ENCODE measurements around the gene DTNB. TPM values are rescaled to one million over a fixed set of nuclear protein-coding genes. Genes with fewer than 3 reads are reported as not detected.
"Not testable (repeated sequence)": the region's sequence is repeated elsewhere in the genome, so short reads cannot be mapped to it uniquely, and the experiment has no call there.

The DTNB gene
- total RNA-seq, 2 donors from 2014 or later, result 4.3 to 4.4 TPM

DNA sequence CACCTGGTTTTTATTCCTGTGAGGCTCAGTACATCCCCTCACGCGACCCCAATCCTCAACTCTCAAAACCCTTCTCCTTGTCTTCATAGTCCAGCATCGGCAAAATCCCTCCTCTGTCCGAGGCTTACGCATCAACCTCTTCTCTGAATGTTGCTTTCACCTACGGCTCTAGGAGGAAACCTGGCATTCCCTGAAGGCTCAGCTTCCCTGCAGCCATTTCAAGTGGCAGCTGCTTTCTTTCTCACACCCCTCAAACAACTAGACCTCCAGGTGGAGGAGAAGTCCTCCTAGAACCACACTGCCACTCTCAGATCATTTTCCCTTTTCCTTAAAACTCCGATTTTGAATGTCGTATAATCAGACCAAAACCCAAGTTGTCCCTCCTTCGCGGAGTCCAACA, 114.2 kb downstream of the DTNB start:
- H3K4me1 ChIP-seq, result no peaks in the 10 kb centered on the region
- no peaks in the 10 kb centered on the region for H3K36me3 ChIP-seq
- H3K27ac ChIP-seq, result no peak overlapping the region
- H3K27me3 ChIP-seq, result no peaks in the 10 kb centered on the region
- TF ChIP-seq, protein P1, sequence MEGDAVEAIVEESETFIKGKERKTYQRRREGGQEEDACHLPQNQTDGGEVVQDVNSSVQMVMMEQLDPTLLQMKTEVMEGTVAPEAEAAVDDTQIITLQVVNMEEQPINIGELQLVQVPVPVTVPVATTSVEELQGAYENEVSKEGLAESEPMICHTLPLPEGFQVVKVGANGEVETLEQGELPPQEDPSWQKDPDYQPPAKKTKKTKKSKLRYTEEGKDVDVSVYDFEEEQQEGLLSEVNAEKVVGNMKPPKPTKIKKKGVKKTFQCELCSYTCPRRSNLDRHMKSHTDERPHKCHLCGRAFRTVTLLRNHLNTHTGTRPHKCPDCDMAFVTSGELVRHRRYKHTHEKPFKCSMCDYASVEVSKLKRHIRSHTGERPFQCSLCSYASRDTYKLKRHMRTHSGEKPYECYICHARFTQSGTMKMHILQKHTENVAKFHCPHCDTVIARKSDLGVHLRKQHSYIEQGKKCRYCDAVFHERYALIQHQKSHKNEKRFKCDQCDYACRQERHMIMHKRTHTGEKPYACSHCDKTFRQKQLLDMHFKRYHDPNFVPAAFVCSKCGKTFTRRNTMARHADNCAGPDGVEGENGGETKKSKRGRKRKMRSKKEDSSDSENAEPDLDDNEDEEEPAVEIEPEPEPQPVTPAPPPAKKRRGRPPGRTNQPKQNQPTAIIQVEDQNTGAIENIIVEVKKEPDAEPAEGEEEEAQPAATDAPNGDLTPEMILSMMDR (IDR thresholded peaks at IDR 0.05), result no peak
- no peak overlapping the region for H3K4me3 ChIP-seq
- DNase-seq (ENCODE audit: low spot score), result no peak
- H3K9me3 ChIP-seq, result no peaks in the 10 kb centered on the region

DNA sequence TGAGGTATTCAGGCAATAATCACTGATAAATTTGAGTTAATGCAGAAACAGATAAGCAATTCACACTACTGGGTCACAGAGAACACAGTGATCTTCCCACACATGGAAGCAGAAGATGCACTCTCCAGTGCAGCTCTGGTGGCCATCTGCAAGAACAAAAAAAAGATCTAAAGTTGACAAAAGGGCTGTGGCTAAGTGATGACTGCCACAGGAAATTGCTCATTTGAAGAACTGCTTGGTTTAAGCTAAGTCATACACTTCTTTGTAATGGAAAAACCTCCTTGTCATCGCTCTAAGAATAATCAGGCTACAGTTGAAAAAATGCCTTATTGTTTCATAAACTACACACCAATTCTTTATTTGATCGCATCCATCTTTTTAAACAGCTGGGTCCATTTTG, 115.1 kb downstream of the DTNB start:
- Histone ChIP-seq H3K9me3 (no peaks in the 10 kb centered on the region), H3K36me3 (no peaks in the 10 kb centered on the region), H3K4me1 (no peaks in the 10 kb centered on the region), H3K4me3 (no peak overlapping the region), H3K27me3 (no peaks in the 10 kb centered on the region), H3K27ac (no peak overlapping the region)
- TF ChIP-seq, protein P1 (IDR thresholded peaks at IDR 0.05), result no peak
- DNase-seq (ENCODE audit: low spot score), result no peak

DNA sequence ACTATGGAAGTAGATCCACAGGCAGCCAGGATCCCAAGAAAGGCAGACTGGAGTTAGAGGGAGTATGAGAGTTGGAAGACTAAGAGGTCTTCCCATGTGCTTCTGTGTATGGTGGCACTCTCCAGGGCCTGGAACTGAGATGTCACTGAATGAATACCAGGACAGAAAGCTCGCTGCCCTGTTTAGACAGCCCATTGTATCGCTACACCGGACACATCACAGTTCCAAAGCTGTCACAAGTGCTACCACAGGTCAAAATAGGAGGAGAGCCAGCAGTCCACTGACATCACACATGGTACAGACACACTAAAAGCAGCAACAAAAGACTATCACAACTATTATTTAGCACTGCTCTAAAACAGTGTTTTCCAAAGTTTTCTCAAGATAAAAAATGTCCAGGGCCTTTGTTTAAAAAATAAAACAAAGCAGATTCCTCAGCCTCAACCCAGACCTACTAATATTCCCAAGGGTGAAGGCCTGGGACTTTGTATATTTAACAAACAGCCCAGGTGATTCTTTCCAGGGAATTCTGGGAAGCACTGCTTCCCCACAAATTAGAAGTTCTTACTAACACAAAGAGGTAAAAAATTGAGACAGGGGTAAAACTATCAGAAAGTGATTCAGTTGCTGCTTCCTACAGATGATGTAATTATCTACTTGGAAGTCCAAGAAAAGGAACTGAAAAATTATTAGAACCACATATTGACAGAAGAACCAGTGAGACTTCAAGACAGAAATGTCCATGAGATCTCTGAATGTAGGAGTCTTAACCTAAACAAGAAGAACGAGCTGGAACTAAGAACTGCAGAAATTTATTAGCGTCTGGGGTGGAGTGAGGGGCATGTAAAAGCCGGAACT, 116.0 kb downstream of the DTNB start:
- no peaks in the 10 kb centered on the region for H3K4me1 ChIP-seq
- H3K4me3 ChIP-seq, result no peak overlapping the region
- H3K27me3 ChIP-seq, result no peaks in the 10 kb centered on the region
- no peaks in the 10 kb centered on the region for H3K36me3 ChIP-seq
- no peak overlapping the region for H3K27ac ChIP-seq
- DNase-seq (ENCODE audit: low spot score), result no peak
- TF ChIP-seq, protein P1 (IDR thresholded peaks at IDR 0.05), result no peak
- no peaks in the 10 kb centered on the region for H3K9me3 ChIP-seq

- H3K27ac ChIP-seq, result no peak overlapping the region
- TF ChIP-seq, protein P1 (IDR thresholded peaks at IDR 0.05), result no peak
Observed at GRCh38 chr2:25552318-25552717, 121.1 kb downstream of the DTNB start.

GRCh38 chr2:25551316-25551715, 122.1 kb downstream of the DTNB start:
- TF ChIP-seq, protein P1 (IDR thresholded peaks at IDR 0.05), result no peak
- Histone ChIP-seq H3K9me3 (no peaks in the 10 kb centered on the region), H3K27me3 (no peaks in the 10 kb centered on the region), H3K4me3 (no peak overlapping the region), H3K27ac (no peak overlapping the region), H3K36me3 (no peaks in the 10 kb centered on the region), H3K4me1 (peaks cover 0 to 7% of the 10 kb centered on the region in 2 donors)
- no peak for DNase-seq (ENCODE audit: low spot score)

More at GRCh38 chr2:25552318-25552717, 121.1 kb downstream of the DTNB start:
- Histone ChIP-seq H3K4me1 (peaks cover 0 to 7% of the 10 kb centered on the region in 2 donors), H3K4me3 (no peak overlapping the region), H3K9me3 (no peaks in the 10 kb centered on the region), H3K36me3 (no peaks in the 10 kb centered on the region), H3K27me3 (no peaks in the 10 kb centered on the region)
- DNase-seq (ENCODE audit: low spot score), result no peak

GRCh38 chr2:25549571-25549970, 123.8 kb downstream of the DTNB start:
- not testable (repeated sequence) for DNase-seq (ENCODE audit: low spot score); H3K9me3 ChIP-seq; H3K4me1 ChIP-seq; H3K36me3 ChIP-seq; H3K27me3 ChIP-seq; H3K27ac ChIP-seq; H3K4me3 ChIP-seq

Data from right atrium auricular region (tissue), 2 donors.